Suprapubic skin (tissue), 4 donors: ENCODE results near the gene CTBP2. TPM values are rescaled to one million over a fixed set of nuclear protein-coding genes. Genes with fewer than 3 reads are reported as not detected.

Source experiments
- DNase-seq, 2 donors: peaks; one replicate each; pipeline ENCODE4 v3.0.0-alpha.2; 2019; ENCODE audit warnings: low spot score in 2 of 2
- H3K27ac ChIP-seq: fragments of 200-600 bp; sonication (generic); one replicate; pipeline ENCODE4 v1.5.1; 2019
- H3K27me3 ChIP-seq: fragments of 200-600 bp; sonication (generic); one replicate; pipeline ENCODE4 v1.5.1; 2019
- H3K36me3 ChIP-seq: fragments of 200-600 bp; sonication (generic); one replicate; pipeline ENCODE4 v1.5.1; 2019
- H3K4me1 ChIP-seq: fragments of 200-600 bp; sonication (generic); one replicate; pipeline ENCODE4 v1.5.1; 2019
- H3K4me3 ChIP-seq: fragments of 200-600 bp; sonication (generic); one replicate; pipeline ENCODE4 v1.5.1; 2019; ENCODE audit warnings: mild to moderate bottlenecking
- H3K9me3 ChIP-seq: fragments of 200-600 bp; sonication (generic); one replicate; pipeline ENCODE4 v1.5.1; 2019
- CTCF ChIP-seq, 2 donors: fragments of 200-600 bp in 1 of 2; fragments of 450-650 bp in 1 of 2; sonication (generic) in 1 of 2; IDR thresholded peaks; one replicate each; pipeline ENCODE4 v1.5.1; 2016 to 2019; ENCODE audit warnings: antibody characterized with exemption in 2 of 2, mild to moderate bottlenecking in 1 of 2, moderate library complexity in 1 of 2
- EP300 ChIP-seq: sonication (generic); formaldehyde crosslinking; IDR thresholded peaks from one replicate; pipeline ENCODE4 v1.6.1; 2017; ENCODE audit warnings: antibody characterized with exemption
- POLR2A ChIP-seq, 2 donors: fragments of 450-650 bp; IDR thresholded peaks; one replicate each; pipeline ENCODE4 v1.6.1; 2017; ENCODE audit warnings: antibody characterized with exemption in 2 of 2, mild to moderate bottlenecking in 2 of 2, moderate library complexity in 2 of 2
- POLR2AphosphoS5 ChIP-seq, 3 donors: sonication (generic); formaldehyde crosslinking; IDR thresholded peaks; one replicate each; pipeline ENCODE4 v1.6.1; 2017; ENCODE audit warnings: antibody characterized with exemption in 3 of 3
- WGBS: methylation state at CpG from one replicate; pipeline ENCODE4 v1.1.5; 2018; 5-methylcytosine and 5-hydroxymethylcytosine counted together
- total RNA-seq, 4 donors: library from RNA; depleted of rRNA; stranded (reverse); fragments of >200 nt; gene quantifications; one replicate each; pipeline ENCODE4 v1.1.0, GENCODE V29; 2016

CTBP2 gene
- total RNA-seq, 4 donors from 2014 or later = 19.7 to 45.7 (median 29.4) TPM

GRCh38 chr10:124997306-124997705 lies 163.1 kb downstream of the CTBP2 start:
- Histone ChIP-seq H3K4me3 (no peak overlapping the region), H3K4me1 (peaks cover 42% of the 10 kb centered on the region), H3K27me3 (no peaks in the 10 kb centered on the region), H3K27ac (no peak overlapping the region), H3K36me3 (peaks cover 75% of the 10 kb centered on the region), H3K9me3 (no peaks in the 10 kb centered on the region)
- TF ChIP-seq CTCF (IDR thresholded peaks at IDR 0.05) (no peak), POLR2AphosphoS5 (IDR thresholded peaks at IDR 0.05) (no peak), POLR2A (IDR thresholded peaks at IDR 0.05) (no peak), EP300 (no peak)
- 92% methylated on average over 10 of the region's 11 CpGs for WGBS
- DNase-seq = no peak

GRCh38 chr10:124996854-124997215 lies 163.5 kb downstream of the CTBP2 start:
- DNase-seq = peak in 1 of 2 donors; percentile 65
- peaks cover 76% of the 10 kb centered on the region for H3K36me3 ChIP-seq
- H3K4me1 ChIP-seq = peaks cover 39% of the 10 kb centered on the region
- no peak for TF ChIP-seq EP300
- no peaks in the 10 kb centered on the region for H3K27me3 ChIP-seq
- no peaks in the 10 kb centered on the region for H3K9me3 ChIP-seq
- WGBS = 91% methylated on average over 17 of the region's 17 CpGs
- H3K4me3 ChIP-seq = no peak overlapping the region
- H3K27ac ChIP-seq = no peak overlapping the region

- Histone ChIP-seq H3K27me3 (no peaks in the 10 kb centered on the region), H3K9me3 (no peaks in the 10 kb centered on the region), H3K4me1 (peaks cover 33% of the 10 kb centered on the region), H3K4me3 (no peak overlapping the region), H3K36me3 (peaks cover 81% of the 10 kb centered on the region), H3K27ac (no peak overlapping the region)
- peak in 1 of 2 donors; percentile 78 for DNase-seq
- WGBS = 92% methylated on average over 21 of the region's 24 CpGs
- TF ChIP-seq POLR2AphosphoS5 (IDR thresholded peaks at IDR 0.05) = no peak
- no peak for TF ChIP-seq POLR2A (IDR thresholded peaks at IDR 0.05)
- no peak for TF ChIP-seq CTCF (IDR thresholded peaks at IDR 0.05)
- TF ChIP-seq EP300 = no peak
Observed at GRCh38 chr10:124996127-124996853, 164.1 kb downstream of the CTBP2 start.

- no peak for DNase-seq
- Histone ChIP-seq H3K36me3 (peaks cover 88% of the 10 kb centered on the region), H3K27me3 (no peaks in the 10 kb centered on the region), H3K4me3 (no peak overlapping the region), H3K4me1 (peaks cover 26% of the 10 kb centered on the region), H3K9me3 (no peaks in the 10 kb centered on the region), H3K27ac (no peak overlapping the region)
- 88% methylated on average over 9 of the region's 11 CpGs for WGBS
- TF ChIP-seq POLR2A (IDR thresholded peaks at IDR 0.05) (no peak), CTCF (IDR thresholded peaks at IDR 0.05) (no peak), POLR2AphosphoS5 (IDR thresholded peaks at IDR 0.05) (no peak), EP300 (no peak)
Observed at GRCh38 chr10:124995605-124996004, 164.8 kb downstream of the CTBP2 start.

GRCh38 chr10:124994573-124995473 lies 165.5 kb downstream of the CTBP2 start:
- Histone ChIP-seq H3K4me1 (peaks cover 19% of the 10 kb centered on the region), H3K9me3 (no peaks in the 10 kb centered on the region), H3K36me3 (peaks cover 88% of the 10 kb centered on the region), H3K27me3 (no peaks in the 10 kb centered on the region), H3K27ac (no peak overlapping the region), H3K4me3 (no peak overlapping the region)
- DNase-seq = peak; percentile 62 to 77
- WGBS = 79% methylated on average over 16 of the region's 31 CpGs
- TF ChIP-seq EP300 (no peak), CTCF (IDR thresholded peaks at IDR 0.05) (no peak), POLR2AphosphoS5 (IDR thresholded peaks at IDR 0.05) (no peak), POLR2A (IDR thresholded peaks at IDR 0.05) (no peak)
